ENCODE measurements around the gene ANKLE2. TPM values are rescaled to one million over a fixed set of nuclear protein-coding genes. Genes with fewer than 3 reads are reported as not detected.

Gene ANKLE2
- total and polyA plus RNA-seq, 2 of the 8 experiments (the other 6 are each of a cell fraction or from before 2014, with no cell fraction given) = 41.0 to 64.9 TPM

DNA sequence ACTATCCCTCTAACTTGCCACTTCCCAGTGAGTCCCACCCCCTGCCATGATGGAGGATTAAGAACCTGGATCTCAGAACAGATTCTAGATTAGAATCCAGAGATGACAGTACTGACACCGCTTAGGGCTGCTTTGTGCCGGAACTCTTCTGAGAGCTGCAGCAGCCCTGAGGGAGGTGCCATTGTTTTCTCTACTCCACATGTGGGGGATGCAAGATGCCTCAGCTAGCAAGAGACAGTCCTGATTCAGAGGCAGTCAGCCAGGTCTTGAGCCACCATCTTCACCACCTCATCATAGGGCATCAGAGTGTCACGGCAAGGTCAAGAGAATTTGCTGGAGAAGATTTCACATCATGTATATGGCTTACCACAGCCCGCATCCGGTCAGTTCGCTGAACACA, 54.4 kb downstream of the ANKLE2 start:
- no peak for FAIRE-seq
- H3K9ac ChIP-seq (replicated peaks in 1 of 4; ENCODE audit: extremely low read depth in 1 of 4, low read depth in 3 of 4, low read length in 3 of 4) = no peak overlapping the region
- CTCF ChIA-PET (ENCODE audit: partially characterized antibody) = no interaction called here

More for the DNA sequence above, 54.4 kb downstream of the ANKLE2 start:
- Histone ChIP-seq H2BK15ac (ENCODE audit: low read length) (no peak overlapping the region), H3K23me2 (ENCODE audit: low read depth, low read length) (peaks cover 6% of the 10 kb centered on the region; the same call in 1 of the 2 replicates), H3K23ac (ENCODE audit: insufficient read length) (no peak overlapping the region), H3K4ac (replicated peaks; ENCODE audit: insufficient read length, low read depth, low read length) (no peak overlapping the region), H2AK5ac (ENCODE audit: low read depth, low read length) (0 out of 2 replicates have a peak overlapping the region, but pooled peaks have one; percentile 9), H3K4me2 (ENCODE audit: insufficient read depth in 1 of 2, low read depth in 2 of 2, low read length in 2 of 2) (no peak overlapping the region), H2BK120ac (replicated peaks; ENCODE audit: low read depth, low read length) (no peak overlapping the region), H4K8ac (ENCODE audit: extremely low read depth, insufficient read depth, low read length) (no peak overlapping the region), H2BK20ac (ENCODE audit: low read length) (no peak overlapping the region), H4K5ac (ENCODE audit: insufficient read length, low read depth, low read length) (no peak overlapping the region), H3K18ac (ENCODE audit: extremely low read depth, low read length) (no peak overlapping the region), H3K56ac (replicated peaks; ENCODE audit: insufficient read length, low read depth, low read length) (no peak overlapping the region), H3K27ac (ENCODE audit: low read depth, low read length) (no peak overlapping the region), H4K91ac (replicated peaks; ENCODE audit: insufficient read length, low read length) (no peak overlapping the region), H2AFZ (ENCODE audit: low read length) (no peak overlapping the region), H3K79me1 (ENCODE audit: low read depth, low read length) (no peaks in the 10 kb centered on the region; the same call in 1 of the 2 replicates), H3K79me2 (ENCODE audit: control insufficient read depth in 1 of 2, insufficient read depth in 2 of 2, low read length in 2 of 2) (peaks cover 6 to 11% of the 10 kb centered on the region in 2 experiments), H3K4me1 (replicated peaks in 1 of 4; ENCODE audit: control insufficient read depth in 3 of 4, insufficient read depth in 4 of 4, low read length in 3 of 4) (no peaks in the 10 kb centered on the region; a peak in 2 of 7 replicates), H3K27me3 (replicated peaks in 1 of 4; ENCODE audit: control insufficient read depth in 3 of 4, extremely low read depth in 1 of 4, insufficient read depth in 3 of 4, low read length in 3 of 4) (no peaks in the 10 kb centered on the region), H2BK12ac (ENCODE audit: low read depth, low read length) (no peak overlapping the region), H3K4me3 (ENCODE audit: extremely low read depth in 1 of 4, insufficient read depth in 2 of 4, low read depth in 3 of 4, low read length in 4 of 4) (no peak overlapping the region), H2BK5ac (ENCODE audit: low read depth, low read length) (no peak overlapping the region; the same call in 1 of the 2 replicates), H3K14ac (ENCODE audit: insufficient read length) (no peak overlapping the region), H3K9me3 (ENCODE audit: insufficient read depth in 2 of 2, low read depth in 1 of 2, low read length in 1 of 2) (no peaks in the 10 kb centered on the region; a peak in 1 of 4 replicates), H4K20me1 (replicated peaks in 1 of 2; ENCODE audit: control insufficient read depth in 1 of 2, insufficient read depth in 2 of 2, low read length in 2 of 2) (peaks cover 0 to 2% of the 10 kb centered on the region in 2 experiments), H3K36me3 (ENCODE audit: control insufficient read depth in 2 of 4, insufficient read depth in 4 of 4, low read length in 3 of 4) (peaks cover 0 to 4% (median 0%) of the 10 kb centered on the region in 4 experiments; a peak in 1 of 8 replicates)
- POLR2A ChIA-PET (ENCODE audit: partially characterized antibody) = interaction anchor here (0.9 to 3.8 kb wide), 6 partner anchors 8 to 50 kb away, joined by 3 to 17 read pairs (median 5); no protein-coding TSS in a partner anchor
- 94% methylated on average over 6 of the region's 6 CpGs; no CpG with 5 or more reads in 1 of the 2 experiments for WGBS, 2 experiments (ENCODE audit: extremely low coverage in 1 of 2, insufficient coverage in 1 of 2, insufficient read length in 1 of 2, insufficient replicate concordance in 2 of 2, low coverage in 1 of 2, low lambda C conversion rate in 2 of 2, missing lambda C conversion rate in 1 of 2)
- no peak for DNase-seq (ENCODE audit: low read depth in 1 of 2, low spot score in 2 of 2)
- TF ChIP-seq SAP30 (IDR thresholded peaks at IDR 0.05; ENCODE audit: insufficient read depth, insufficient replicate concordance, low read length) (no peak), TBP (IDR thresholded peaks at IDR 0.05; ENCODE audit: low read depth, low read length) (no peak), CEBPB (IDR thresholded peaks at IDR 0.05; ENCODE audit: low read depth, low read length) (no peak), RXRA (IDR thresholded peaks at IDR 0.05; ENCODE audit: insufficient read depth, low read depth, low read length) (no peak), RNF2 (IDR thresholded peaks at IDR 0.05; ENCODE audit: borderline replicate concordance, low read depth, low read length, missing control alignments, poor library complexity, severe bottlenecking) (no peak), SP2 (IDR thresholded peaks at IDR 0.05; ENCODE audit: low read length) (no peak), POU5F1 (IDR thresholded peaks at IDR 0.05; ENCODE audit: low read depth, low read length) (no peak), POLR2AphosphoS5 (IDR thresholded peaks at IDR 0.05; ENCODE audit: low read depth, low read length) (no peak), SP4 (IDR thresholded peaks at IDR 0.05; ENCODE audit: low read length) (no peak), SP1 (IDR thresholded peaks at IDR 0.05; ENCODE audit: low read depth, low read length) (no peak)

Data from H1 (cell line).